HEK293 (cell line): ENCODE results near the gene ADGRF1.
A peak's percentile ranks its signal among the peaks of the same experiment; 100 is the strongest.

Experiments used
- CTCF ChIP-seq: fragments of 450-650 bp; formaldehyde crosslinking; IDR thresholded peaks from 2 replicates; pipeline ENCODE4 v1.5.1; 2016; ENCODE audit warnings: missing biosample characterization, missing genetic modification characterization
- FEZF1 ChIP-seq: fragments of 450-650 bp; formaldehyde crosslinking; IDR thresholded peaks from 2 replicates; pipeline ENCODE4 v1.5.1; 2016; ENCODE audit warnings: missing biosample characterization, missing genetic modification characterization
- GFI1B ChIP-seq: fragments of 450-650 bp; formaldehyde crosslinking; IDR thresholded peaks from 2 replicates; pipeline ENCODE4 v1.5.1; 2016; ENCODE audit warnings: missing biosample characterization, missing genetic modification characterization
- INSM2 ChIP-seq: fragments of 450-650 bp; formaldehyde crosslinking; IDR thresholded peaks from 2 replicates; pipeline ENCODE4 v1.5.1; 2016; ENCODE audit warnings: missing biosample characterization, missing genetic modification characterization
- KLF10 ChIP-seq: fragments of 450-650 bp; IDR thresholded peaks from 2 replicates; pipeline ENCODE4 v1.5.1; 2018; ENCODE audit warnings: missing biosample characterization, mild to moderate bottlenecking, missing genetic modification characterization
- KLF16 ChIP-seq: fragments of 450-650 bp; formaldehyde crosslinking; IDR thresholded peaks from 2 replicates; pipeline ENCODE4 v1.5.1; 2017; ENCODE audit warnings: missing biosample characterization, missing genetic modification characterization
- MEIS1 ChIP-seq: sonication (generic); formaldehyde crosslinking; IDR thresholded peaks from 2 replicates; pipeline ENCODE4 v1.8.1; 2022; ENCODE audit warnings: missing genetic modification reagents, mild to moderate bottlenecking, borderline replicate concordance
- MYNN ChIP-seq: fragments of 450-650 bp; formaldehyde crosslinking; IDR thresholded peaks from 2 replicates; pipeline ENCODE4 v1.5.1; 2016; ENCODE audit warnings: missing biosample characterization, missing genetic modification characterization, borderline replicate concordance
- SCRT1 ChIP-seq: fragments of 450-650 bp; formaldehyde crosslinking; IDR thresholded peaks from 2 replicates; pipeline ENCODE4 v1.5.1; 2016; ENCODE audit warnings: missing biosample characterization, missing genetic modification characterization, borderline replicate concordance
- SP7 ChIP-seq: fragments of 450-650 bp; formaldehyde crosslinking; IDR thresholded peaks from 2 replicates; pipeline ENCODE4 v1.5.1; 2016; ENCODE audit warnings: missing biosample characterization, missing genetic modification characterization
- TRIM28 ChIP-seq: IDR thresholded peaks from 2 replicates; pipeline ENCODE4 v1.6.1; 2011; ENCODE audit warnings: low read length, control low read depth, borderline replicate concordance
- ZBTB20 ChIP-seq: fragments of 450-650 bp; formaldehyde crosslinking; IDR thresholded peaks from 2 replicates; pipeline ENCODE4 v1.5.1; 2016; ENCODE audit warnings: missing biosample characterization, missing genetic modification characterization
- ZFP69B ChIP-seq: fragments of 450-650 bp; formaldehyde crosslinking; IDR thresholded peaks from 2 replicates; pipeline ENCODE4 v1.5.1; 2016; ENCODE audit warnings: missing biosample characterization, missing genetic modification characterization
- ZNF121 ChIP-seq: fragments of 450-650 bp; formaldehyde crosslinking; IDR thresholded peaks from 2 replicates; pipeline ENCODE4 v1.5.1; 2016; ENCODE audit warnings: missing biosample characterization, missing genetic modification characterization
- ZNF175 ChIP-seq: fragments of 450-650 bp; formaldehyde crosslinking; IDR thresholded peaks from 2 replicates; pipeline ENCODE4 v1.5.1; 2016; ENCODE audit warnings: missing biosample characterization, missing genetic modification characterization
- ZNF184 ChIP-seq: fragments of 450-650 bp; IDR thresholded peaks from 2 replicates; pipeline ENCODE4 v1.5.1; 2018; ENCODE audit warnings: missing biosample characterization, mild to moderate bottlenecking, missing genetic modification characterization
- ZNF221 ChIP-seq: fragments of 450-650 bp; formaldehyde crosslinking; IDR thresholded peaks from 2 replicates; pipeline ENCODE4 v1.5.1; 2017; ENCODE audit warnings: missing biosample characterization, missing genetic modification characterization, borderline replicate concordance
- ZNF23 ChIP-seq: fragments of 450-650 bp; formaldehyde crosslinking; IDR thresholded peaks from 2 replicates; pipeline ENCODE4 v1.5.1; 2016; ENCODE audit warnings: missing biosample characterization, missing genetic modification characterization, borderline replicate concordance
- ZNF311 ChIP-seq: fragments of 450-650 bp; formaldehyde crosslinking; IDR thresholded peaks from 2 replicates; pipeline ENCODE4 v1.5.1; 2017; ENCODE audit warnings: missing biosample characterization, missing genetic modification characterization, borderline replicate concordance
- ZNF37A ChIP-seq: fragments of 450-650 bp; IDR thresholded peaks from 2 replicates; pipeline ENCODE4 v1.5.1; 2018; ENCODE audit warnings: missing biosample characterization, missing genetic modification characterization
- ZNF394 ChIP-seq: fragments of 450-650 bp; formaldehyde crosslinking; IDR thresholded peaks from 2 replicates; pipeline ENCODE4 v1.5.1; 2016; ENCODE audit warnings: missing biosample characterization, missing genetic modification characterization, mild to moderate bottlenecking, moderate library complexity, borderline replicate concordance
- ZNF518A ChIP-seq: fragments of 450-650 bp; formaldehyde crosslinking; conservative IDR thresholded peaks from 2 replicates; pipeline ENCODE4 v1.5.1; 2016; ENCODE audit warnings: low read depth, missing biosample characterization, missing genetic modification characterization
- ZNF521 ChIP-seq: fragments of 450-650 bp; formaldehyde crosslinking; IDR thresholded peaks from 2 replicates; pipeline ENCODE4 v1.5.1; 2017; ENCODE audit warnings: missing biosample characterization, mild to moderate bottlenecking, missing genetic modification characterization
- ZNF530 ChIP-seq: fragments of 450-650 bp; formaldehyde crosslinking; IDR thresholded peaks from 2 replicates; pipeline ENCODE4 v1.5.1; 2016; ENCODE audit warnings: low read depth, missing biosample characterization, missing genetic modification characterization
- ZNF558 ChIP-seq: fragments of 450-650 bp; formaldehyde crosslinking; IDR thresholded peaks from 2 replicates; pipeline ENCODE4 v1.5.1; 2016; ENCODE audit warnings: missing biosample characterization, missing genetic modification characterization
- ZNF561 ChIP-seq: fragments of 450-650 bp; IDR thresholded peaks from 2 replicates; pipeline ENCODE4 v1.5.1; 2018; ENCODE audit warnings: missing biosample characterization, missing genetic modification characterization, borderline replicate concordance
- ZNF585B ChIP-seq: fragments of 450-650 bp; formaldehyde crosslinking; IDR thresholded peaks from 2 replicates; pipeline ENCODE4 v1.5.1; 2016; ENCODE audit warnings: missing biosample characterization, missing genetic modification characterization
- ZNF596 ChIP-seq: fragments of 450-650 bp; IDR thresholded peaks from 2 replicates; pipeline ENCODE4 v1.5.0; 2018; ENCODE audit warnings: missing biosample characterization, mild to moderate bottlenecking, missing genetic modification characterization, moderate library complexity
- ZNF660 ChIP-seq: fragments of 450-650 bp; IDR thresholded peaks from 2 replicates; pipeline ENCODE4 v1.5.1; 2018; ENCODE audit warnings: missing biosample characterization, mild to moderate bottlenecking, missing genetic modification characterization
- ZNF677 ChIP-seq: fragments of 450-650 bp; IDR thresholded peaks from 2 replicates; pipeline ENCODE4 v1.5.0; 2018; ENCODE audit warnings: missing biosample characterization, mild to moderate bottlenecking, missing genetic modification characterization, moderate library complexity
- ZNF707 ChIP-seq: fragments of 450-650 bp; formaldehyde crosslinking; IDR thresholded peaks from 2 replicates; pipeline ENCODE4 v1.5.1; 2016; ENCODE audit warnings: missing biosample characterization, missing genetic modification characterization
- ZNF776 ChIP-seq: fragments of 450-650 bp; formaldehyde crosslinking; IDR thresholded peaks from 2 replicates; pipeline ENCODE4 v1.5.0; 2017; ENCODE audit warnings: missing biosample characterization, missing genetic modification characterization, borderline replicate concordance
- TF ChIP-seq, protein P1 (sequence below): fragments of 450-650 bp; formaldehyde crosslinking; IDR thresholded peaks from 2 replicates; pipeline ENCODE4 v1.5.1; 2016; ENCODE audit warnings: missing biosample characterization, missing genetic modification characterization

Gene ADGRF1

GRCh38 chr6:47034926-47035325 is 7.2 kb downstream of the ADGRF1 start (continued):
- TF ChIP-seq SP7 (peak; percentile 93), SCRT1 (tag by site-specific recombination) (no peak), ZNF677 (tag by site-specific recombination) (no peak), ZNF37A (no peak), ZNF518A (tag by site-specific recombination) (0 out of 2 replicates have a peak, but pooled peaks have one; percentile 38), ZNF23 (tag by site-specific recombination) (no peak), CTCF (tag by site-specific recombination) (no peak), ZNF585B (no peak), GFI1B (tag by site-specific recombination) (peak; percentile 84), TRIM28 (peak; percentile 96; the same call in 1 of the 2 replicates), ZNF776 (no peak), ZNF660 (peak; percentile 93), ZNF521 (tag by site-specific recombination) (no peak), ZNF707 (tag by site-specific recombination) (no peak), ZNF596 (tag by site-specific recombination) (peak; percentile 60; the same call in 1 of the 2 replicates), FEZF1 (tag by site-specific recombination) (peak; percentile 99), ZNF558 (tag by site-specific recombination) (peak; percentile 82), MEIS1 (CRISPR knock-in tag) (peak; percentile 99), ZNF184 (peak; percentile 78), ZNF561 (tag by site-specific recombination) (peak; percentile 88), ZNF311 (tag by site-specific recombination) (no peak), ZNF530 (tag by site-specific recombination) (no peak), MYNN (tag by site-specific recombination) (no peak), ZNF394 (peak; percentile 57), KLF10 (tag by site-specific recombination) (peak; percentile 59), ZNF221 (tag by site-specific recombination) (no peak), ZBTB20 (no peak), ZFP69B (tag by site-specific recombination) (peak; percentile 50; the same call in 1 of the 2 replicates), ZNF121 (tag by site-specific recombination) (no peak; the same call in 1 of the 2 replicates), ZNF175 (tag by site-specific recombination) (no peak), KLF16 (no peak), INSM2 (tag by site-specific recombination) (peak; percentile 95)
- TF ChIP-seq, protein P1, sequence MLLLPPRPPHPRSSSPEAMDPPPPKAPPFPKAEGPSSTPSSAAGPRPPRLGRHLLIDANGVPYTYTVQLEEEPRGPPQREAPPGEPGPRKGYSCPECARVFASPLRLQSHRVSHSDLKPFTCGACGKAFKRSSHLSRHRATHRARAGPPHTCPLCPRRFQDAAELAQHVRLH (tag by site-specific recombination): peak; percentile 72
